ENCODE data around the gene PAK4. TPM values are rescaled to one million over a fixed set of nuclear protein-coding genes. Genes with fewer than 3 reads are reported as not detected.

Gene PAK4
- polyA plus RNA-seq, 5 donors = 32.3 to 71.0 (median 52.4) TPM

DNA sequence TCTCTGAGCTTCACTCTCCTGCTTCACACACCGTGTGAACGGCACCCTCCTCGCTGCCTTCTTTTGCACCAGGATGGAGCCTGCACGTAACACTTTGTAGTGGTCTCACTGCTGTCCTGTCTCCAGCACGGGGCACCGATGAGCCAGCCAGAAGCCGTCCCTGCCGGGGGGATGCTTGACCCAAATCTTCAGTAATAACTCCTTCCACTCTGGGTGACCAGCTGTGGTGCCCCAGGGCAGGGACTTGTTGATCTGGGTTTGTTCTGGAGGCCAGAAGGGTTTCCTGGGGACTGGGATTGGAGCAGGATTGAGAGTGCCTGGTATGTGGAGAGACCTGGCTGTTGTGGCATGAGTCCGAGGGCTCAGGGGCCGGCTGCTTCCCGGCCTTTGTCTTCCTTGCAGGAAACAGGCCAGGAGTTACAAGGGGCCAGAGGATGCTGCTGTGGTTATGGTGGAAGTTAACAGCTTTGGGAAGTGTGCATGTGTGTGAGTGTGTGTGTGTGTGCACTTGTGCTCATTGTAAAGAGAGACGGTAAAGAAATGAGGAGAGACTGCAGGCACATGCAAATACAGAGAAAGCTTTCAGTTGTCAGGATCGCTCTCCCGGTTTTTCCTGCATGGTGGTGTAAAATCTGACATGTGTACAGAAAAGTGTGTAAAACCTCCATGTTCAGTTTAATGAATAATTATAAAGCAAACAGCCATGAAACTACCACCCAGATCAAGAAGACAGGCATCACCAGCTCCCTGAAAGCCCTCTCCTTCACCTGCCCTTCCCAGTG lies 18.9 kb downstream of the PAK4 start:
- DNase-seq = no peak

DNA sequence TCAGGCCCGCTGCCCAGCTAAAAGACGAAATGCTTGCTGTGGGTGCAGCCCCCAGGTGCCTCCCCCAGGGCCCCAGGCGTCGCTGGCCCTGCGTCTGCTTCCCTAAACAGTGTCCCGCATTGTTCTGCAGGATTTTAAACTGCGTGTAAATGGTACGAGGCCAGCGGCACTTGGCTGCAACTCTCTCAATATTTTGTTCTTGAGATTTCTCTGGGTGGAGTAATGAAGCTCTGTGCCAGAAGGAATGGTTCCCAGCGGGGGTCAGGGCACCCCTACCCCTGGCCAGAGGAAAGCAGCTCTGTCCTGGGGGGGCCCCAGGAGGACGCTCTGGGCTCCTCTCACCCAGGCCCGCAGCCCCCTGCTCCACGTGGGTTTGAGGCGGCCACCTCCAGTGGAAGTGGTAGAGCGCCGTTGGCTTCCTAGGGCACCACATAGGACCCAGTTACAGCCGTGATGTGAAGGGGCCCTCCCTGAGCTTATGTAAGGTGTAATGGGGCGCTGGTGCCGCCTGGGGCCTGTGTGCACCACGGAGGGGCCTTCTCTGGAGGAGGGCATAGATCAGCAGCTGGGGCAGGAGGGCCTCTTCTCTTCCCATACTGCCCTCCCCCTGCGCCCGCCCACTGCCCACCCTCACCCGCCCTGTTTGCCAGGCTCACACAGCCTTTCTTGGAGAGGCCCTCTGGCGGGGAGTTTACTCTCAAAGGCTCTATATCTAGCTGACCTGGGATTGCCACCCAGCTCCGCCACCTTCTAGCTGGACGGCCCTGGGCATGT lies 19.8 kb downstream of the PAK4 start:
- DNase-seq = no peak

DNA sequence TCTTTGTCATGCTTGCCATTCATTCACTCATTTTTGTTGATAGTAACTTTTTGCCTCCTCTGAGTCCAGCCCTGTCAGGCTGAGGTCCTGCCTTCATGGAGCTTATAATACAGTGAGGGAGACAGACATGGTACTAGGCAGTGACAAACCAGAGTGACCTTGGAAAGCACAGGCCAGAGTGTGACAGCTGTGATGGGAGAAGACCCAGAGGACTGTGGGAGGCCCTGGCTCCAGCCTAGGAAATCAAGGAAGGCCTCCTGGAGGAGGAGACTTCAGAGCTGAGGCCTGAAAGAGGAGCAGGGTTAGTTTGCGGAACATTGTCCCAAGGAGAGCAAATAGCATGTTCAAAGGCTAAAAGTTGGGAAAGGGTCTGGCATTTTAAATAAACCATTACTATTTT lies 20.5 kb downstream of the PAK4 start:
- no peak for DNase-seq

DNA sequence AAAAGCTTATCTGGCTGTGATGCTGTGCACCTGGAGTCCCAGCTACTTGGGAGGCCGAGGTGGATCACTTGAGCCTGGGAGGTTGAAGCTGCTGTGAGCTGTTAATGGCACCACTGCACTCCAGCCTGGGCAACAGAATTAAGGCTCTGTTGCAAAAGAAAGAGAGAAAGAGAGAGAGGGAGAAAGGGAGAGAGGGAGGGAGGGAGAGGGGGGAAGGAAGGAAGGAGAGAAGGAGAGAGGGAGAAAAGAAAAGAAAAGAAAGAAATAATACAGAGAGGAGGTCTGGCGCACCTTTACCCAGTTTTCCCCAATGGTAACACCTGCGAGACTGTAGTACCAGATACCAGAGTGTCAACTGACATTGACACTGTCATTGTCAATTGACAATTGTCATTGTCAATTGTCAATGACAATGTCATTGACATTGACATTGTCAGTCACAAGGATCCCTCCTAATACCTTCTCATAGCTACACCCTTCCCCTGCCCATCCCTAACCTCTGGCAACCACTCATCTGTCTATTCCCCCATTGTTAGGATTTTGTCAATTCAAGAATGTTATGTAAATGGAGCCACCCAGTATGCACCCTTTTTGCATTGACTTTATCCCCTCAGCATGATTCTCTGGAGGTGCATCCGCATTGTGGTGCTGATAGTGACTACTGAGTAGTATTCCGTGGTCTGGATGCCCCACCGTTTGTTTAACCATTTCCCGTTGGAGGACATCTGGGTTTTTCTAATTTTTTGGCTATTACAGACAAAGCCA lies 21.3 kb downstream of the PAK4 start:
- no peak for DNase-seq

DNA sequence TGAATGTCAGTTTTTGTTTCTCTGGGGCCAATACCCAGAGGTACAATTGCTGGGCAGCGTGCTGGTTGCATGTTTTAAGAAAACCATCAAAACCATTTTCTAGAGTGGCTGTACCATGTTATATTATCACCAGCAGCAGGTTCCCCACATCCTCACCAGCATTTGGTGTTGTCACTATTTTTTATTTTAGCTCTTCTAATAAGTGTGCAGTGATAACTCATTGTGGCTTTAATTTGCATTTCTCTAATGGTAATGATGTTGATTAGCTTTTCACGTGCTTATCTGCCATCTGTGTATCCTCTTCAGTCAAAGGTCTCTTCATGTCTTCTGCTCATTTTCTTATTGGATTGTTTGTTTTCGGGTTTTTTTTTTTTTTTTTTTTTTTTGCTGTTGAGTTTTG lies 21.9 kb downstream of the PAK4 start:
- DNase-seq = no peak

DNA sequence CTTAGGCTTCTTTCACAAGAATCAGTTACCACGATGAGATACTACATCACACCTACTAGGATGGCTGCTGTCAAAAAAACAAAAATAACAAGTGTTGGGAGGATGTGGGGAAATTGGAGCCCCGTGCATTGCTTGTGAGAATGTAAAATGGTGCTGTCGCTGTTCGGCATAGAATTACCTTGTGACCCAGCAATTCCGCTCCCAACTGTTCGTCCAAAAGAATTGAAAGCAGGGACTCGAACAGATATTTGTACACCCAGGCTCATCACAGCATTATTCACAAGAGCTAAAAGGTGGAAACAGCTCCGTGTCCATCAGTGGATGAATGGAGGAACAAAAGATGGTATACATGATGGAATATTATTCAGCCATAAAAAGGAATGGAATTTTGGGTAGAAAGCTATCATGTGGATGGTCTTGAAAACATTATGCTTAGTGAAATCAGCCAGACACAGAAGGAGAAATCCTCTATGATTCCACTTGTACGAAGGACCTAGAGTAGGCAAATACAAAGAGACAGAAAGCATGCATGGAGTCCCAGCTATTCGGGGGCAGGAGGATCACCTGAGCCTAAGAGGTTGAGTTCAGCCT lies 23.4 kb downstream of the PAK4 start:
- DNase-seq = no peak

DNA sequence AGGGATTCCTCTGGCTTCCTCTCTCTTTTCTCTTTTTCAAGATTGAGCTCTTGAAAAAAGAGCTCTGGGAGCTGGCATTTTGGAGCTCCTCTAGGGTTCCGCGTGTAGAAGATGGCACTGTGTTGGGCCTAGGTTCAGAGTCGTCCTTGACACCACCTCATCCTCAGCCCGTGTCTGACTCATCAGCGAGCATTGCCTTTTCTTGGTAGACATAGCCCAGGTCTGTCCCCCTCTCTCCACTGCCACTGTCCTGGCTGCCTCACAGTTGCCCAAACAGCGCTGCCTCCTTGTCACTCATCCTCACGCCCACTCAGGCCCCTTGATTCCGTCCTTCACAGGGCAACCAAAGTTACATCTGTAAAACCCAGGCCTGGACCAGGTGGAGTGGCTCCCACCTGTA lies 24.6 kb downstream of the PAK4 start:
- DNase-seq = no peak

DNA sequence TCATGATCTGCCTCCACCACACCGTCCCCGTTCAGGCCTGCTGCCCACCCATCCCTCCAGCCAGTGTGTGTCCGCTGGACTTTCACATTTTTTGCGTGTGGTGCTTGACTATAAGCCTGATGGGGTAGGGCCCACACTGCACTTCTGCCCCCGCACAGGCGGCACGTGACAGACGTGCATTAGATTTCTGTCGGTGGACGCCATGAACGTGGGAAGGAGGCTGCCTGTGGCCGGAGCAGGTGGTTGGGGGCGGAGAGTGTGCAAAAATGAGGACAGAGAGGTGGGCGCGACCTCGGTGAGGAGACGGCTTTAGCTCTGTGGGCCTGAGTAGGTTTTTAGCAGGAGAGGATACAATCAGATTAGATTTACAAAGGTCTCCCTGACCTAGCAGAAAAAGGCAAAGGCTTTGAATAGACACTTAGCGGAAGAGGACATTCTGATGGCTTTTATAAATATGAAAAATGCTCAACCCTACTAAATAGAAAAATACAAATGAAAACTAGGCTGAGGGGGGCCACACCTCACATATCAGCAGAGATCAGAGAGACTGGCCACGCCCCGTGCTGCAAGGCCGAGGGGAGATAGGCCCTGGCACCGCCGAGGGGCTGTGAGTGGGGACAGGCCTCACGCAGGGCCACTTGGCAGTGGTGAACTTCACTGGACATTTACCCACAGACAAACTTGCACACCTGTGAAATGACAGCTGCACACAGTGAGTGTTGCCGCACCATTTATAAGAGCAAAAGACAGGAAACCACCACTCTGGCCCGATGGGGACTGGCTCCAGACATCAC lies 25.4 kb downstream of the PAK4 start:
- DNase-seq = no peak

DNA sequence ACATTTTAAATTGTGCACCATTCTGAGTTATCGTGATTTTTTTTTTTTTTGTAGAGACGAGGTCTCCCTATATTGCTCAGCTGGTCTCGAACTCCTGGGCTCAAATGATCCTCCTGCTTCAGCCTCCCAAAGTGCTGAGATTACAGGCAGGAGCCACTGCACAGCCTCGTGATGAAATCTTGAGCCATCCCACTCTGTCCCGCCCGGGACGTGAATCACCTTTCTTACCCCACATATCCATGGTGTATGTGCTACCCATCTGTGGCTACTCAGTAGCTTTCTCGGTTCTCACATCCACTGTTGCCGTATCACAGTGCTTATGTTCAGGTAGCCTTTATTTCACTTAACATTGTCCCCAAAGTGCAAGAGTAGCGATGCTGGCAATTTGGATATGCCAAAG lies 26.5 kb downstream of the PAK4 start:
- DNase-seq = no peak

DNA sequence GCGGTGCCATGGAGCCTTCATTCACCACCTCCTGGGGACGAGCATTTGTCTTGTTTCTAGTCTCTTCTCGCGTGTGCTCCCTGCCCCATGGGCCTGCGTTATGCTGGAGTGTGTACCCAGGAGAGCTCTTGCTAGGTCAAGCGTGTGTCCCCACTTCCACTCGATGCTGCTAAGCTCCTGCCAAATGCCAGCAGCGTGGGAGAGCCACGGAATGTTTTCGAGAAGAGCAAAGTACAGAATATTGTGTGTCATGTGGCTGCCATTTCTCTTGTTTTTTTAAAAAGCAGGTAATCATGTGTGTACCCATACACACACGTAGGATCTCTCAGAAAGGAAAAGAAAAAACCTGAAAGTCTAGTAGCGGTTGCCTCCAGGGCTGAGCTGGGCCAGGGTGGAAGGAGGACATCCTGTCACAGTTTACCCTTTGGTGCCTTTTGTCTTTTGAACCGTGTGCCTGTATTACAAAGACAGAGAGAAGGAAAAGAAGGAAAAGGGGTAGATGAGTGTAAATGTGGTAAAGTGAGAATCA lies 28.6 kb downstream of the PAK4 start:
- DNase-seq = no peak

DNA sequence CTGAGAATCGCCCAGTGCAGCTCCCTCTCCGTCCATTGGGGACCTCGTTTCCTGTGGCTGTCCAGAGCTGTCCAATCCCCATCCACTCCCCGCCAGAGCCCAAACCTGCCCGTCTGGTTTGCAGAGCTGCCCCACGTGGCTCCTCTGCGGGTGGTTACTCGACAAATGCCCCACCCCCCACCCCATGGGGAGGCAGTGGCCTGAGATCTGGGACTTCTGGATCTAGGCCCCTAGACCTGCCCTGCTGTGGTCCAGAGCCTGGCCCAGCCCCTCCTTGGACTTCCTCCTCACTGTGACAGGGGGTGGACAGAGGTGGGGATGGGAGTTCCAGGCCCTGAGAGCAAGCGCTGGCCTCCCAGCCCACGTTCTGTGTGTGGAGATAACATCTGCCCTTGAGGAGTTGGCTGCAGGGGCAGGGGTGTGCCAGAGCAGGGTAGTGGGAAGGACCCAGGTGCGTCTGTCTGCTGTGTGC lies 29.1 kb downstream of the PAK4 start:
- no peak for DNase-seq

DNA sequence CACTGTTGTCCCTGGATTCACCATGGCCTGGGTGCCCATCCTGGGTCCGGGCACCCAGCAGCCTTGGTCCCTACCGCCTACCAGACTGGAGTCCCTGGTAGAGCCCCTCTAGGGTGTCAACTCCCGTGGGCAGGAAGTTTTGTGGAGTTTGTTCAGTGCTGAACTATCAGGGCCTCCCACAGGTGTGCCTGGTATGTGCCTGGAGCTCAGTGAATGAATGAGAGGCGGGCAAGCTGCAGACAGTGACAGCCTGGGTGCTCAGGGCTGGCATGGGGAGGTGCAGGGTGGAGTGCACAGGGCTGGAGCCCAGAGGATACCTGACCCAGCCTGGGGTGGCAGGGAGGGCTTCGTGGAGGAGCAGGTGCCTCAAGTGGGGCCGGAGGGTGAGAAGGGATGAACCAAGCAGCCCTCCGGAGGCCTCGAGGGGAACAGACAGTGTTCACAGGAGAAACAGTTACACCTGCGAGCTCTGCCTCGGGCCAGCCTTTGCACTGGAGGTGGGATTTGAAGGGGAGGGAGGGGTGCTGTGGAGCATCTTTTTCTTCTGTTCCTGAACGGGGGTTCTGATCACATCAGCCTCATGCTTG lies 29.6 kb downstream of the PAK4 start:
- no peak for DNase-seq

DNA sequence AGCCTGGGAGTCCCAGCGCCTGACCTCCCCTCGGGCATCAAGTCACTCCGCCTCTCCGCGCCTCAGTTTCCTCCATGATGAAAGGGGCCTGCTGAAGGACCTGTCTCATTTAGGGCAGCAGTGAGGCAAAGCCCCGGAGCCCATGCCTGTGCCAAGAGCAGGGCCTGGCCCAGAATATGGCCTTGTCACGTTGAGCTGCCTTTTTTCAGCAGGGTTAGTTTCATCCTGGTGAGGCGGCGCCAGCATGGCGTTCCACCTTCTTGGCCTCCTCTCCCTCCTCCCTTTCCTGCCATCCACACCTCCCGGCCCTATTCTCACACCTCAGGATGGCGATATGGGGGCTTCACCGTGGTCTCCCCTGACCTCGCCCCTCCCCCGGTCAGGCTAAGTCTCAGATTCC lies 30.2 kb downstream of the PAK4 start:
- no peak for DNase-seq

DNA sequence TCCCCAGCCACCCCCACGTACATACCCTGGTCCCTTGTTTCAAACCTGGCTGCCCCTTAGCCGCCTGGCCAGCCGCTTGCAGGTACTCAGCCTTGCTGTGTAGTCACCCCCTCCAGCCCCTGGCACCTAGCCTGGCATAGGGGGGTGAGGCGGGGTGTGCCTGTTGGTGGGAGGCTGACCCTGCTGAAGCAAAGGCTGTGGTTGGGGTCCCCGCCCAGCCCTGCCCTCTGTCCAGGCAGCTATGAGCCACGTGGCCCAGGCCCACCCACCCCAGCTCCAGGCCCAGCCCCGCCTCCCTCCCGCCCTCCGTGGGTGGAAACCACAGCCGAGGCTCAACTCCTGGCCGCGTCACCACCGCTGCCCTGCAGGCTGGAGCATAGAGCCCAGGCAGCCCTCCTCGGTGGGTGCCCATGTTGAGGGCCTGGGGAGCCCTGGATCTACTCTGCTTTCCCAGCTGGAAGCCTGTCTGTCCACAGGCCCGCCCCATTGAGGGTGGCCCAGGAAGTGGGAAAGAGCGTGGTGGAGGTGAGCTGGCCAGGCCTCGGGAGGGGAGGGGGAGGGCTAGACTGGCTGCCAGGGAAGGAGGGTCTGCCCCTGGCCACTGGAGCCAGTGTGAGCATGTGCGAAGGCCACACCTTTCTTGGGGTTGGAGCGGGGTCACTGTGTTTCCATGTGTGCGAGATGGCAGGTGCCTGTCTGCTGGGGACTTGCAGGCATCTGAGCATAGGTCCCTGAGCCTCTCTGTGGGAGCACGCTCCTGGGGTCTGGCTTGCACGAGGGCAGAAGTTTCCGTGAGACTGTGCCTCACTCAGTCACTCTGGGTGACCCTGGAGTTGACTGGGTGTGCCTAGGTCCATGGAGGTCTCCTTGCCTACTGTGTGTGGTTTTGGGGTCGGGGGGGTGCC lies 31.0 kb downstream of the PAK4 start:
- DNase-seq = no peak

DNA sequence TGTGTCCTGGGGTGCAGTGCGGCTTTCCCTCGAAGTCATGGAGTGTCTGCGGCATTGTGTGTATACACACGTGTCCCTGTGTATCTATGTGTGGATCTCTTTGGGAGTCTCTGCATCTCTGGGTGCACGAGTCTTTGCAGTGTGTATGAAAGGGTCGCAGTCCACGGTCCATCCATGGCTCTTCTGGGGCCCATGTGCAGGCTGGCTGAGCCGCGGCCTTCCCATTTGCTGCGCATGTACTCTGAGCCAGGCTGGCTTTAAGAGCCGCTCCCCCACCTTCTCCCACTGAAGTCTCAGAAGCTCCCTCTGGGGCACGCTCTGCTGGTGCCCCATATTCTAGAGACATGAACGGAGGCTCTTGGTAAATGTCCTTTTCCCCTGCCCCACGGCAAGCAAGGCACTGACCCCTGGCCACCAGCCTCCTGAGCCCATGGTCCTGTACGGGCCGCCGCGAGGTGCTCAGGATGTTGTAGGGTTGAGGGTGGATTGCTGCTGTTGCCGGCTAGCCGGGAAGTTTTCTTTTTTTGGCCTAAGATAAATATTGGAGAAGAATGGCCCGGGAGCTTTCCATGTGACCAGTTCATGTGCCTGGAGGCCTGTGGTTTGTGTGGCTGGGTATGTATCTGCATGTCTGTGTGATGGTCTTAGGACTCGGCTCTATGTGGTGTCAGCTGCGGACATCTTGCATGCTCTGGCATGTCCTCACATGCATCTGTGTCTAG lies 31.9 kb downstream of the PAK4 start:
- no peak for DNase-seq

DNA sequence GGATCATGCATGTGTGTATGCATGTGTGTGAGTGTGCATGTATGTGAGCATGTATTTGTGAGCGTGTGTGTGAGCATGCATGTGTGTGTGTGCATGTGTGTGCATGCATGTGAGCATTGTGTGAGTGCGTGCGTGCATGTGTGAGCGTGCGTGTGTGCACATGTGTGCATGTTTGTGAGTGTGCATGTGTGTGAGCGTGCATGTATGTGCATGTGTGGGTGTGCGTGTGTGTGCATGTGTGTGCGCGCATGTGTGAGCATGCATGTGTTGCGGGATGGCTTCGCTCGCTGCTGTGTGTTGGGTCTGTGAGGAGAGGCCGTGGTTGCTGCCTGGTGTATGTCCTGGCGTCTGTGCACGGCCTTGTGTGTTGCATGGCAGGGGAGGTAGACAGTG lies 32.4 kb downstream of the PAK4 start:
- no peak for DNase-seq

DNA sequence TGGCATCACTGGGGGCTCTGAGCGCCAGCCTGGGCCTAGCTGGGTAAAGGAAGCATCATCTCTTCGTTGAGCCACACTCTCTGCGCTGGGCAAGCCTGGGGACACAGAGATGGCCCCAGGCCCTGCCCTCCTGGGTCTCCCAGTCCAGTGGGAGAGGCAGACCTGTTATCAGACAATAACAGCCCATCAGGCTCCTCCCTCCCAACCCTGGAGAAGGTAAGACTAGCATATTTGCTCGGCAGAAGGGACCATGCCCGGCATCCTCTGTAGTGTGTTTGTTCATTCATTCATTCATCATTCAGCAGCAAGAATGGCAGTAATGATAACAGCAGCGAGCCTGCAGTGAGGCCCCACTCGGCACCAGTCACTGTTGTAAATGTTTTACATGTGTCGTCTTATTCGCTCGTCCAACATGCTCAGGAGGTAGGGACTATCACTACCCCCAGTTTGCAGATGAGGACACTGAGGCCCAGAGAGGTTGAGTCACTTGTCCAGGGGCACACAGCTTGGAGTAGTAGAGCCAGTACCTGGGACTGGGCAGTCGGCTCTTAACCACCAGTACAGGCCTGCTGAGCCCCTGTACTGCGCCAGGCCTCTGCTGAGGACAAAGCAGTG lies 33.2 kb downstream of the PAK4 start:
- no peak for DNase-seq

DNA sequence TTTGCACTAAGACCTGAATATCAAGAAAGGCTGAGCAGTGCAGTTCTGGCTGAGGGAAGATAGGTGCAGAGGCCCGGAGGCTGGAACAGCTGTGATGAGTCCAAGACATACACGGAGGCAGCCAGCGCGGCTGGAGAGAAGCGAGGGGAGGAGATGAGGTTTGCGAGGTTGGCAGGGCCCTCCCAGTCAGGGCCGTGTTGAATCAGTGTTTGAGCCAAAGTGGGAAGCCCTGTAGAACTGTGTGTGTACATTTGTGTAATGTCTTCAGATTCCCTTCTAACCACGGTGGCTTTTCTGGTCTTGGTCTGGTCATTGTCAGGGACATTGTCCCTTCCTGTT lies 34.9 kb downstream of the PAK4 start:
- DNase-seq = no peak
